Fibroblast of skin of scalp (primary cell): Measurements from ENCODE around the gene RAET1E.
"Not testable (repeated sequence)": the region's sequence is repeated elsewhere in the genome, so short reads cannot be mapped to it uniquely, and the experiment has no call there.

Experiments used
- DNase-seq: peaks from one replicate; pipeline ENCODE4 v3.0.0-alpha.2; 2013

RAET1E gene

DNA sequence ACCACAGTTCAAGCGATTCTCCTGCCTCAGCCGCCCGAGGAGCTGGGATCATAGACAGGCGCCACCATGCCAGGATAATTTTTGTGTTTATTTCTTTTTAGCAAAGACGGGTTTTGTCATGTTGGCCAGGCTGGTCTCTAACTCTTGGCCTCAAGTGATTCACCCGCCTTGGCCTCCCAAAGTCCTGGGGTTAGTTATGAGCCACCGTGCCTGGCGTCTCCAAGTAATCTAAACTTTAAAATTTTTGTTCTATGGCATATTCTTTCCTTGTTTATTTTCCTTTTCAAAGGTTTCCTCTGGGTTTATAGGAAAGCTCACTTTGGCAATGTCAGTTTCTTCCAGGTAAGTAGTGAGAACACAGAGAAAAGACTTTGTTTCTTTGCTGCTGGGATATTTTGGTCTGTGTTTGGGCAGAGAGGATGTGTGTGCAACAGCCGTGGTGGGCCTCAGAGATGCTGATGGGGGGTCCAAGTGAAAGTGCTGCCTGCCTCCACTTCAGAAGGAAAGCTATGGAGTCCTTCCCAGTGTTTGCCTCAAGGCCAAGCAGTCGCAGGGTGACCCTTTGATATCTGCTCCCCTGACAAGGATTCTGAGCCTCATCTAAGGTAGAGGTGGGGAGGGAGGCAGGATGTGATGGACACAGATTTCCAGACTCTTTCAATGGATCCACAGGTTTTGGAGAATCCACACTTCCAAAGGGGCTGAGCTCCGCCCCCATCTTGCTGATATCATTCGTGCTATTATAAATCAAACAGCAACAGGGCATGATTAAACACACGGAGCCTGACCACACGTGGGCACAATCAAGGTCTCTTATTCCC, 36.1 kb downstream of the RAET1E start:
- no peak for DNase-seq

DNA sequence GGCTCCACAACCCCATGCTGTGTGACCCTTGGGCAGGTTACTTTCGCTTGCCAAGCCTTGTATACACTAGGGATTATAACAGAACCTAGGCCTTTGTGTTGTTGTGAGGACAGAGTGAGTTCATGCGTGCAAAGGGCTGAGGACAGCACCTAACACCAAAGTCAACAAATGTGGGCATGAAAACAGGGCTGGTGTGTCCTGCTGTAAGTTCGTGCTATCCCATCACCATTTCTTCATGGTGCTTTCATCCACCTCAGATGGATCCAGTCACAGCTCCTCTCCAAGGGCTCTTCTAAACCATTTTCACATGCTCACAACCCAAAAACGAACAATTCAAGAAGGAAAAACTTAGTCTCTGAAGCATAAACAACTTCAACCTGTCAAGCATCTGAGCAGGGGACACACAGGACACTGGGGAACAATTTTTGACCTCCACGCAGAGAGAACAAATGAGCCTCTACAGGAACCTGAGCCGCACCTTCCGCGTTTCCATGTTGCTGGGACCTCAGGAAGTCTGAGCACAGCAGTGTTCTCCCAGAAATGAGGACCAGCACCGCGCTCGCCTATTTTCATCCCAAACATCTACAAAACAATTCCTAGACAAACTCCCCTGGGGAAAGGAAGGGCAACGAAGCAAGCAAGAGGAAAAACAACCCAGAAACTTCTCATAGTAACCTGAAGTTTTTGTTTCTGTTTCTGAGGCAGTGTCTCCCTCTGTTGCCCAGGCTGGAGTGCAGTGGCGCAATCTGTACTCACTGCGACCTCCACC, 36.9 kb downstream of the RAET1E start:
- peak; percentile 43 for DNase-seq

DNA sequence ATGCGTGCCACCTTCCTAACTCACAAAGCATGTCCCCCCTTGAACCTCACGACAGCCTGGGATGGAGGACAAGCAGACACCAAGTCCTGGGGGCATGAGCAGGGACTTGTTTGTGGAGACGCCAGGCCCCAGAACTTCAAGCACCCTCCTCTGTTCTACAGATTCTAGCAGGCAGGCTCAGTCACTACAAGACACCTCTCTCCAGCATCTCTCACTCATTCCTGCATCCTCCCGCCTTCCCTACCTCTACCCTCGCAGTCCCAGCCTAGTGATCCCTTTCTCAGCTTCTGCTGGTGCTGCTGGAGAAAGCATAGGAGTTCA, 37.4 kb downstream of the RAET1E start:
- no peak for DNase-seq

DNA sequence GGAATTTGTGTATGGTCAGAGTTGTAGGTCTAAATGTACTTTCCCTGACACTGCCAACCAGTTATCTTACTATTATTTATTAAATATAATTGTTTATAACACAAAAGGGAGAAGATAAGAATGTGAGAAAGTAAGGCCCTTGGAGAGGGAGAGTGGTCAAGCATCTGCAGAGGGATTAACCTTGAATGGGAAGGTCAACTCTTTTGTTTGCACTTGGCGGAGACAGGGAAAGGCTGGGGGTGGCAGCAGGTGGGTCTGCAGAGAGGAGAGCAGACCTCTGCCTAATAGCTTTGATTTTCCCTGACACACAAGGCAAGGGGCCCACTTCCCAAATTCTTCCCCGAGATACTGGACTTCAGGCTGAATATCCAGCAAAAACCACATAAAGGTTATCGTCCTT, 38.0 kb downstream of the RAET1E start:
- DNase-seq, result no peak

DNA sequence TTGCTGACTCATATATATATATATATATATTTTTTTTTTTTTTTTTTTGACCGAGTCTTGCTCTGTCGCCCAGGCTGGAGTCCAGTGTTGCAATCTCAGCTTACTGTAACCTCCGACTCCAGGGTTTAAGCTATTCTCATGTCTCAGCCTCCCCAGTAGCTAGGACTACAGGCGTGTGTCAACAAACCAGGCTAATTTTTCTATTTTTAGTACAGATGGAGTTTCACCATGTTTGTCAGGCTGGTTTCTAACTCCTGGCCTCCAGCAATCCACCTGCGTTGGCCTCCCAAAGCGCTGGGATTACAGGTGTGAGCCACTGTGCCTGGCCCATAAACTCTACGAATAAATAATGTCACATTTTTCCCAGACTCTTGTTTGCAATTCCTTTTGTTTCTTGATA, 38.5 kb downstream of the RAET1E start:
- DNase-seq, result peak; percentile 88

DNA sequence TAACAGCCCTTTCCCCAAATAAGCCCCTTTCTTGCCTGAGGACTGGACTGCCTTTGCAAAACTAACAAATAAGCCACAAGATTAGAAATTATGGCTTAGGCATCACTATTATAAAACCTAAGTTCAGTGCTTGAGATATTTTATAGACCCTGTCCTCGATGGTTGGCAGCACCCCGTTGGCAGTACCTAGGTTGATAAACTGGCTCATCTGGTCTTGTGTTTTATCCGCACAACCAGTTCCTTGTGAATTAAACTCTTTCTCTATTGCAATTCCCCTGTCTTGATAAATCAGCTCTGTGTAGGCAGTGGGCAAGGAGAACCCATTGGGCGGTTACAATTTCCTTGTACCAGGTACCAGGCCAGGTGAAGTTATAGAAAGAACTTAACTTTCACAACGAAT, 40.4 kb downstream of the RAET1E start:
- no peak for DNase-seq

DNA sequence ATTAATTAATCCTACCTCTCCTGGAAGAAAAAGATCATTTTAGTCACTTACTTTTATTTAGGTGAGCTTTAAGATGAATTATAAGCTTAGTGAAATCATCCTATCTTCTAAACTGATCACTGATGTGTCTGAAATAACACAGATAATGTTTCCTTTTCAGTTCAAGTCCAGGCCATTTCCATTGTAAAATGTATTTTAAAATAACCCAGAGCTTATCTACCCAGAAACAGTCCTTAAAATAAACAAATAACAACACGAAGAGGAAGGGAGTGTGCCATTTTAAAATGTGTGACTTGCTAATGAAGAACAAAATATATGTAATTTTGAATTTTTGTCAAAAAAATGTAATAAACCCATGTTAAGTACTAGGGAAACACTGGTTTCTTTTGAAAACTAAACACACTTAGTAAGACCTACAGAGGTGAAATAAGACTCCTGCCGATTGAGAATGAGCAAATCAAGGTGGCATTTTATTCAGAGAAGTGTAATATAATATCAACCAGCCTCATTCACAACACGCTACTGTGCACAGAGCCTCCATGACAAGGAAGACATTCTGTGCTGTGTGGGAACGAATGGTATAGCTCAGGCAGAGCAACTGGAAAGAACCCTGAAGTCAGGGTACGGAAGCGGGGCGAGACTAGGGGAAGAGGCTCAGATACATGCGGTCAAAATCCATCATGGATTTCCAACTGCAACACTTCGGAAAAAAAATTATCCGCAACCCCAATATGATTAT, 41.5 kb downstream of the RAET1E start:
- no peak for DNase-seq

DNA sequence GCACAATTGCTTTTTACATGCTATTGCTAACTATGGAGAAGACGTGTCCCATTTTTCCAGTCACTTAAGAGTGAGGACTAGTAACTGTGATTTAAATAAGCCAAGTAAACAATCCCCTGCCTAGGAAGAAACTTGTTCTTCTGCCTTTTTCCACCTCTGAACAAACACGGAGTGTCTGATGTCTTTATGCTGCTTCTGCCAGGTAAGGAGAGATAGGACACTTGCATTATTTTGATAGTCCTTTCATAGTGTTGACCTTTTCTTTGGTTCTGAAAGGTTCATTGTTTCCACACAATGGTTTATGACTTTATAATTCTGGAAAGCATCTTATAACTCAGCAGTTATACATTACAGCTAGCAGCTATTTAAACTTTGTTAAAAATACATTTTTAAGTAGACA, 42.2 kb downstream of the RAET1E start:
- no peak for DNase-seq

DNA sequence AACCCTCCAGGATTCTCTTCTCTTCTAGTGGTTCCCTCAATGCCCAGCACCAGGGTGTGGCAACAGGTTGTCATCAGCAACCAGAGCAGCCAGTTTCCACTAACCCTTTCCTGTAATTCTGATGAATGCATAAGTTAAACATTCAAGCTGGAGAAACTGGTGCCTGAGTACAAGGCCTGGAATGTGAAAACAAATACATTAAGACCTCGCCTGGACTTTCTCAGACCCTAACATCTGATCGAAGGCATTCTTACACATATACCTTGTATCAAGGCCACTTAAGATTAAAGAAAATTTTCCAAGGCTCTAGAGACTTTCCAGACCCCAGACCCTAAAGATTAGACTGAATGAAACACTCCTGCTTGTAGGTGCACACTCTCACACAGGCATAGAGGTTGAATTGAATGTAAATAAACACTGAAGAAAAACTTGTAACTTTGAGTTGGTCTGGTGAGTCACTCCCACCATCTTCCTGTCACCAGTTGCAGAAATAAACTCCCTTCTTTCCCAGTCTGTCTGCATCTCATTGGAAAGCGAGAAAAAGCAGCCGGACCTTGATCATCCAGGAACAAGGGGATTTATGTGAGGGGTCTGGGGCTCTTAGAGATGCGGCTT, 42.8 kb downstream of the RAET1E start:
- DNase-seq, result peak; percentile 93

DNA sequence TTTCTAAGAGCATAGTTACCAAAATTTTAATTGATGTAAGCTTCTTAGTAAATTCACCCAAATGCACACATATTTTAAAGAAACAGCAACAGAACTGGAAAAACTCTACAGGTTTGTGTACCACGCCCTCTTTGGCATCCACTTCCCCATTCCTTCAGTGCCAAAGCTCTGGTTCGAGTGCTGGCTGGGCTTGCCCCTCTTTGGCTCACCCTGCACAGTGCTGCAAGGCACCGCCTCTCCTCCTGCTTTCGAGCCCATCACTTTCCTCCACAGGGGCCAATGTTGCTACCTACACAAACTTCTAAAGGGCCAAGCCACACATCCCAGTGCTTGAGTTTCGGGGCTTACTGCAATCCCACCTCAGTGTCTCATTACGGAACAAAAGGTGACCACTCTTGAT, 43.4 kb downstream of the RAET1E start:
- peak; percentile 44 for DNase-seq

DNA sequence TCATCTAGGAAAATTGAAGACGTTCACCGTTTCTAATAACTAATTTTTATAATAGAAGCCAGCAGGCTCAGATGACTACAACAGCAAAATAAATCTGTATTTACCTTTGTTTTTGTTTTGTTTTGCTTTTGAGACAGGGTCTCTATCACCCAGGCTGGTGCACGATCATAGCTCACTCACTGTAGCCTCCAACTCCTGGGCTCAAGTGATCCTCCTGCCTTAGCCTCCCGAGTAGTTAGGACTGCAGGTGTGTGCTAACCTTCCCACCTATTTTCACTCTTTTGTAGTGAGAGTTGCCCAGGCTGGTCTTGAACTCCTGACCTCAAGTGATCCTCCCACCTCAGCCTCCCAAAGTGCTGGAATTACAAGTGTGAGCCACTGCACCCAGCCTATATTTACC, 43.9 kb downstream of the RAET1E start:
- not testable (repeated sequence) for DNase-seq

DNA sequence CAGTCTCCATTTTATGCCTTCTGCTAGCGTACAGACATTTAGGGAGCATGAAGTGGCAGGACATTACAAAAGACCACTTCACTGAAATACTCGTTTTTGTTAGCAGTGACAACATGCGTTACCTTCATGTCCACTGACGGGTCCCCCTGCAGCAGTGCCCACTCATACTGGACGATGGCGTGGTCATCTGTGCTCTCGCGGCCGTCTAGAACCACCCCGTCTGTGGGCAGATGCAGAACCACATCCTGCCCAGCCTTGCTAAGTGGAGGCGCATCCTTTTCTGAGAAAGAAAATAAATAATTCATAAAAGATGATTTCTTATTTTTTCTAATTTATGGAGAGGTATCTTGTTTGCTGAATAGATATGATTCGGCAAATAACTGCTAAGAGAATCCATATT, 45.0 kb downstream of the RAET1E start:
- no peak for DNase-seq

DNA sequence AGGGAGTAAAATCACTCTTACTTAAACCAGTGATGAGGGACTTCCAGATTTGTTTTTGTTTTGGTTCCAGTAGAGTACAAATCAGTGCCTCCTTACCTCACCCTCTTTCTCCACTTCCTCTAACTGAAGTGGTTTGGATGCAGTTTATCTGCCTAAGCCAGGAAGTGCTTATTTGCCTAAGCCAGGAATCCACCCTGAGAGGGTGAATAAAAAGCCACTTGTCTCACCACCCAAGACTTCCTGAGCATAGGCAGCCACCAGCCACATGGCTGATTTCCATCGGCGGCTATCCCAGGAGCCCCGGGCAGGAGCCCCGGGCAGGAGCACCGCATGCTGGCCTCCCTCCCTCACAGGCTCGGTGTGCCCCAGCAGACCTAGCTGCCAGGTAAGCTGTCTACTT, 45.7 kb downstream of the RAET1E start:
- DNase-seq, result no peak

DNA sequence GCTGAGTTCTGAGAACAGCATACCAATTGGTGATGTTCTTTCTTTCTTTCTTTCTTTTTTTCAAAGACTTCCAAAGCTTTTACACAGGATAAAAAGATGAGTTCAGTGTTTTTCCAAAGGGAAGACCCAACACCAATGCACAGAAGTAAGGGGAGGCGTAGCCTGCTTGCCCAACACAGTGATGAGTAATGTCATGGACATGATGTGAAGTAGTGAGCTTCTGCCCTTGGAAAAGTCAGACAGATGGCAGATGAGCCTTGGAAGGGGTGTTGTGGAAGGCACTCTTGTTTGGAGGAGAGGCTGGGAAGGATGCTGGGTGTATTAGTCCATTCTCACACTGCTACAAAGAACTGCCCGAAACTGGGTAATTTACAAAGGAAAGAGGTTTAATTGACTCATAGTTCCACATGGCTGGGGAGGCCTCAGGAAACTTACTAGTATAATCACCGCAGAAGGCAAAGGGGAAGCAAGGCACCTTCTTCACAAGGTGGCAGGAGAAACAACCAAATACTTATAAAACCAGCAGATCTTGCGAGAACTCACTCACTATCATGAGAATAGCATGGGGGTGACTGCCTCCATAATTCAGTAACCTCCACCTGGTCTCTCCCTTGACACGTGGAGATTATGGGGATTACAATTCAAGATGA, 46.3 kb downstream of the RAET1E start:
- peak; percentile 75 for DNase-seq

DNA sequence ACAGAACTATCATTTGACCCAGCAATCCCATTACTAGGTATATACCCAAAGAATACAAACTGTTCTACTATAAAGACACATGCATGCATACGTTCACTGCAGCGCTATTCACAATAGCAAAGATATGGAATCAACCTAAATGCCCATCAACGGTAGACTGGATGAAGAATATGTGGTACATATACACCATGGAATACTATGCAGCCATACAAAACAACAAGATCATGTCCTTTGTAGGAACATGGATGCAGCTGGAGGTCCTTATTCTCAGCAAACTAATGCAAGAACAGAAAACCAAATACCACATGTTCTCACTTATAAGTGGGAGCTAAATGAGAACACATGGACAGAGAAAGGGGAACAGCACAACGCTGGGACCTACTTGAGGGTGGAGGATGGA, 49.6 kb downstream of the RAET1E start:
- DNase-seq, result not testable (repeated sequence)
